AG08395 (cell line): ENCODE data around the gene NFKBIL1.

Source experiments
- DNase-seq: peaks from one replicate; pipeline ENCODE4 v3.0.0; 2012; ENCODE audit warnings: mixed read lengths, low spot score

Gene NFKBIL1

GRCh38 chr6:31534521-31535040 is 12.8 kb upstream of the NFKBIL1 start:
- no peak for DNase-seq

- DNase-seq = no peak
Measured at GRCh38 chr6:31535538-31536324, 11.7 kb upstream of the NFKBIL1 start.

GRCh38 chr6:31538805-31539400 is 8.5 kb upstream of the NFKBIL1 start:
- DNase-seq = no peak

GRCh38 chr6:31540640-31541039 is 6.8 kb upstream of the NFKBIL1 start:
- DNase-seq = no peak

- DNase-seq = peak; percentile 45
Measured at GRCh38 chr6:31541059-31541657, 6.2 kb upstream of the NFKBIL1 start.

DNA sequence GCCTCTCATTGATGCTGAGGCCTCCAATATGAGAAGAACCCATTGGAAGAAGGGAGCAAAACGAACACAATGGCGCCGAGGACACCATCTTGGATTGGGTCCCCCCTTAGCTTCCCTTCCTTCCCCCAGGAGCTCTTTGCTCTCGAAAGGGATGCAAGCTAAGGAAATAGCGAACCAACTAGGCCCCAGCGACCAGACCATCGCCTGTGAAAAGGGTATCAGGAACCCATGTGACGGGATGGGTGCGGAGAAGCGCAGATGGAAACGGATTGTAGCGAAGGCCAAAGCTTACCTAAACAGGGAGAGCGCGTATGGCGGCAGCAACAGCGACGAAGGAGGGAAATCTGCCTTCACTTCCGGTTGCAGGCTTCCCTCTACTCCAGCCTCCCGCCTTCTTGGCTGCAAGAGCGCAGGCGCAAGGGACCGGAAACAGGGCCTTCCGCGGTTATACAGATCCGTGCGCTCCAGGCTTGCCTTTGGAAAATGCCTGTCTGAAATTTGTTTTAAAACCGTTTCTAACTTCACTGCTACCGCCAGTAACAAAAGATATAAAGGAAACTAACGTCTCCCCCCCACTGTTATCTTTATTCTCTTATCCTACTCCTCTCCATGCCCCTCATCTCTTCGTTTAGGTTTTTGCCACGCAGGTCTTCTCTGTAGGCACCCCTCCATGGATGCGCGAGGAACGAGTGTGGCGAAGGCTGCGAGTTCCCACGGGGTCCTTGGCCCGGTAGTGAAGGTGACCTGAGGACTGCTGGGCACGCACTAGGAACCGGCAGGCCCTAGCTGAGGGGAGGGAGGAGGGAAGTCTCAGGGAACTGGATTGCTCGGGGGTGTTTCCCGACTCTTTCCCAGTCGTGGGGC is 5.5 kb upstream of the NFKBIL1 start, which contains the start of gene DDX39B:
Gene DDX39B (minus strand): TSS at position 346 of the 864 bp plus-strand sequence. CDS start 1,471 bp downstream, outside the sequence.
- DNase-seq = peak; percentile 97

DNA sequence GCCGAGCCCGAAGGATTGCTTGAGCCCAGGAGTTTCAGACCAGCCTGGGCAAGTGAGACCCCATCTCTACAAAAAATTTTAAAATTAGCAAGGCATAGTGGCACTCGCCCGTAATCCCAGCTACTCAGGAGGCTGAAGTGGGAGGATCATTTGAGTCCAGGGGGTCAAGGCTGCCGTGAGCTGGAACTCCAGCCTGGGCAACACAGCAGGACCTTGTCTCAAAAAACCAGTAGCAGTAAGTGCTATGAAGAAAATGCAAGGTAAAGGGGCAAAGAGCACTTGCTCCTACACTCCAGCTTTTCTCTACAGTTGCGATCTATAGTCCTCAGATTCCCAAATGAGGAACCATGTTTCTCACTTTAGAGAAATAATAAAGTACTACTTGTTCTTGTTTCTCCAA is 3.8 kb upstream of the NFKBIL1 start:
- DNase-seq = no peak

DNA sequence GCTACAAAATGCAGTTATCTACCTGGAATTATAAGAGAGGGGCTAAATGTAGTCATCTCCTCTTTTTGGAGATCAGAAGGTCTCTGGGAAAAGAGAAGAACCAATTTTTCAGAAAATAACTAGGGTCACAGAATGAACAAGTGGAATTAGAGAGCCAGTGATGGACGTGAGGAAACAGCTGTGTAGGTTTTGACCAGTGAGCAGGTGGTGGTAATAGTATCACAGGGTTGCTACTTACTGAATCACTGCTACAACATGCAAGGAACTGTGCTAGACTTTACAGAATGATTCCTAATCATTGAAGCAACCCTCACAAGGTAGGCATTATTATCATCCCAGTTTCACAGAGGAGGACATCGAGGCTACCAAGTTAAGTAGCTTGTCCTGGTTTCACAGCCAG is 2.7 kb upstream of the NFKBIL1 start:
- no peak for DNase-seq

DNA sequence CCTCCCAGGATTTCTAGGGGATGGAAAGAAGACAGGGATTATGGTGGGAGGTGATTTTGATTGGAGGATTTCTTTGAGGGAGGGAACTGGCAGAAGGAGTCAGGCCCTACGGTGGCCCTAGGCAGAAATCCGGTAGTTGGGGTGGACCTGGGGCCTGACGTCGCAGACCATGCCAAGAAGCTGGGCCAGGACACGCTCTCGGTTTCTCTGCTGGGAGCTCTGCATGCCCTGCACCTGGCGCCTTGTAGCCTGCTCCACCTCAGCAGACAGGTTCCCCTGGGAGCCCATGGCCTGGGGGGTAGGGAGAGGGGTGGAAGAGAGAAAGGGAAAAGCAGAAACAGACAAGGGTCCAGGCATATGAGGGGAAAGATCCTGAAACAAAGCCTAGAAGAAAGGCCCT is 2.1 kb upstream of the NFKBIL1 start:
- no peak for DNase-seq

DNA sequence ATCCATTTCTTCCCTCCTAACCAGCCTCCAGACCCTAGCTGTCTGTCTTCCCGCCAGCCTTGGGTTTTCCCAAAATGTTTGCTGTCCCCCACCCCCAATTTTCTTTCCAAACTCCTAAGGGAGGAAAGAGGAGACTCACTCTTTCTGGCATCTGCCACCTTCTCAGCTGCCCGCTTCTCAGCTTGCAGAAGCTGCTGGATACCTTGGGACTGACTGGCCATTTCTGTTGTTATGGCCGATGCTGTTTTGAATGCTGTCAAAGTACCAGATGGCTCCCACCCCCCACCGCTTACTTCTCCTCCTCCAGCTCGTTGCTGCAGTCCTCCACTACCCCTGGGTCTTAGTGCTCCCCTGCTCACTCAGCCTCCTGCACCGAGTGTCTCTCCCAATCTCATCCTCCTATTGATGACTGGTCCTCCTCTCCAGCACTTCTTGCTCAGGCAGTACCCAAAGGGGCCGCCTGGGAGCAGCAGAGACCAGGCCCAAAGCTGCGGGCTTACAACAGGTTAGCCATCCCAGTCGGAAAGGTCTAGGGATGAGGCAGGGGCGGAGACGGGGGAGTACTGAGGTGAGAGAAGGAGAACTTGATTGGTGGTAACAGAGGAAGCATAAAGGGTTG is 960 bp upstream of the NFKBIL1 start, which contains the start of gene ATP6V1G2:
Gene ATP6V1G2 (minus strand): TSS at position 270 of the 619 bp plus-strand sequence. CDS start 49 bp downstream, at position 221.
- peak; percentile 79 for DNase-seq

- DNase-seq = no peak
Measured at GRCh38 chr6:31547727-31548543, 527 bp downstream of the NFKBIL1 start.

DNA sequence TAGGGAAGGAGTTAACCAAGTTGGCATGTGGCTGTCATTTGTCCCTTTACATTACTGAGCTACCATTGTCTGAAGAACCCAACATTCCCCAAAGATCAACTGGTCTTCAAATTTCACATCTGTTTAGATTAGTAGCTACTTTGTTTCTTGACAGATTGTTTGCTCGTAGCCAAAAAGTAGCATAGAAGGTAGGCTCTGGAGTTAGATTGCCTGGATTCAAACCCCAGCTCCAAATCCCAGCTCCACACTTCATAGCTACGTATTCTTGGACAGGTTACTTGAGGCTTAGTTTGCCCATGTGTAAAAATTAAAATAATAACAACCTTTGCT is 1.1 kb downstream of the NFKBIL1 start:
- no peak for DNase-seq

GRCh38 chr6:31551371-31551770 is 4.0 kb downstream of the NFKBIL1 start:
- DNase-seq = peak; percentile 52

DNA sequence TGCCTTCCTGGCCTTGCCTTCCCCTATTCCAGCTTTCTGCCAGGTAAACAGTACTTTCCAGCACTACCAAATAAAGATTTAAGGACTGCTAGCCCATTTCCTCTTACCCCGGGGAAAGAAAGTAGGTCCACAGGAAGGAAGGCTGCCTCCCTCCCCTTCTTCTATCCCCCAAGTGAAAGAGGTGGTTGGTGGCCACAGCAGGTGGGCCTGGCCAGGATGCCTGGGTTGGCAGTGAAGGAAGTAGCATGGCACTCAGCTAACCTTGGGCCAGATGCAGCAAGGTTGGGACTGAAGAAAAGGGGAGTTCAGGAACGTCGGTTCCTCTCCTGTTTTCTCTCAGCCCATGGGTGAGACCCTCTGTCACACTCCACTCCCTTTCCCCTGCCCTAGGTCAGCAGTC is 8.9 kb downstream of the NFKBIL1 start:
- no peak for DNase-seq

DNA sequence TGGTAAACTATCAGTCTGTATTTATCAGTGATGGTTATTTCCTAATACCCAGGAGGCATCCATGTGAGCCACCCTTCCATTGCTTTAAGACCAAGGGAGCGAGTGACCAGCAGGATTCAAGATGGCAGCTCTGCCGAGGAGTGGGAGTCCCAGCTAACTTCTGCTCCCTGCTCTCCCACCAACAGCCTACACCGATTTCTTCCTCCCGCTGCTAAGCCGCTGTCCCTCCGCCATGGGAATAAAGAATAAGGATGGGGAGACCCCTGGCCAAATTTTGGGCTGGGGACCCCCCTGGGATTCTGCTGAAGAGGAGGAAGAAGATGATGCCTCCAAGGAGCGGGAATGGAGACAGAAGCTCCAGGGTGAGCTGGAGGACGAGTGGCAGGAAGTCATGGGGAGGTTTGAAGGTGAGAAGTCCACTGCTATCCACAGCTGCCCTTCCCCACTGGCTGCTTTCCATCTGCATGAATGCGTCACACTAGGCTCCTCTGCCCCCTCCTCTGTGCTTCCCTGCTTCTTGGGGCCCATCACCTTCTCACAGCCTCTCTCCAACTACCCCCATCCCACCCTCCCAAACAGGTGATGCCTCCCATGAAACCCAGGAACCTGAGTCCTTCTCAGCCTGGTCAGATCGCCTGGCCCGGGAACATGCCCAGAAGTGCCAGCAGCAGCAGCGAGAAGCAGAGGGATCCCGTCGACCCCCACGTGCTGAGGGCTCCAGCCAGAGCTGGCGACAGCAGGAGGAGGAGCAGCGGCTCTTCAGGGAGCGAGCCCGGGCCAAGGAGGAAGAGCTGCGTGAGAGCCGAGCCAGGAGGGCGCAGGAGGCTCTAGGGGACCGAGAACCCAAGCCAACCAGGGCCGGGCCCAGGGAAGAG is 10.3 kb downstream of the NFKBIL1 start:
- DNase-seq = no peak

- no peak for DNase-seq
Measured at GRCh38 chr6:31558318-31558625, 10.9 kb downstream of the NFKBIL1 start.

DNA sequence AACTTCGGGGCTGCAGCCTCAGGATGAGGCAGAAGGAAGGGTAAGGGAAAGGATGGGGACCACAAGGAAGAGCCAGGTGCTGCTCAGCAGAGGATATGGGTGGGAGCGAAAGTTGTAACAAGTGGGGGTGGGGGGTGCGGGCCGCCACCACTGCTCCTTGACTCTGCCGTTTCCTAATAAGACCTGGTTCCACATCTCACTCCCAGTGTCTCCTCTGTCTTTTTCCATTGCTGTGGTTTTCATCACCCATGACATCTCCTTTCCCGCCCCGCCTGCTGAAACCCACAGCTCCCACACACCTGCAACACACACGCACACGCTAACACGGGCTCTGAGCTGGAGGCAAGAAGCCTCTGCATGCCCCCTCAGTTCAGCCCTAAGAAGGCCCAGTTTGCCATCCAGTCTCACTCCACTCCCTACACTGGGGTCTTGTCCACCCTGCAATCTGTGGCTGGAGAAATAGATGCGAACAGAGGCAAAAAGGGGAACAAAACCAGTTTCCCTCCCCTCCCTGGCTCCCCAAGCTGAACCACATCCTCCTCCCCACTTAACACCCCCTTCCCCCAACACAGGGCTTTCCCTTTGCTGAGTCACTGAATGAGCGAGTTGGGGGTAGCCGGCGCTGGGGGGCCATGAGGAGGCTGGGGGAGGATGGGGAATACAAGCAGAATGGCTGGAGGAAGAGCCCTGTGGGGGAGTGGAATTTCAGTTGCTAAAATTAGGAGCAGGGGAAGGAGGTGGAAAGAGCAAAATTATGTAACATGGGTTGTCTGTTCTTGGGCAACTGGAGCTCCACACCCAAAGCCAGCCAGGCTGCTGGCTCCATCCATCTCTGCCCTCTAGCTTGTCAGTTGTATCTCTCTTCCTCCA is 11.5 kb downstream of the NFKBIL1 start:
- peak; percentile 47 for DNase-seq

- DNase-seq = no peak
Measured at GRCh38 chr6:31559606-31559957, 12.2 kb downstream of the NFKBIL1 start.
